Caco-2 (cell line): Measurements from ENCODE around the gene CERK. TPM values are rescaled to one million over a fixed set of nuclear protein-coding genes. Genes with fewer than 3 reads are reported as not detected.

ENCODE experiments used
- BruUV-seq: library from RNA; stranded (reverse); fragments of 400-500 nt; replicated peaks from 2 replicates; lab custom pipeline; 2021; lab: Mats Ljungman, UMichigan
- CTCF ChIA-PET: fragments of 300-600 bp; sonication (Branson Sonifier 250); formaldehyde crosslinking; loops from one replicate; lab custom pipeline; 2022; ENCODE audit warnings: antibody characterized with exemption; lab: Charles Lee
- POLR2A ChIA-PET: fragments of 300-600 bp; sonication (Branson Sonifier 250); formaldehyde crosslinking; loops from one replicate; lab custom pipeline; 2022; ENCODE audit warnings: antibody characterized with exemption; lab: Charles Lee
- DNase-seq, 2 experiments: peaks; one replicate each; pipeline versions ENCODE4 v3.0.0 to v3.0.0-alpha.2; 2020 to 2022
- H3K27me3 ChIP-seq: replicated peaks from 2 replicates; pipeline ENCODE4 v1.6.0; 2011; ENCODE audit warnings: low read length; ENCODE audit not compliant: control insufficient read depth, insufficient read depth
- H3K36me3 ChIP-seq: 2 replicates; pipeline ENCODE4 v1.5.1; 2011; ENCODE audit warnings: low read length; ENCODE audit not compliant: control insufficient read depth, insufficient read depth
- H3K4me1 ChIP-seq: fragments of 250-450 bp; sonication (Bioruptor Pico); 2 replicates; pipeline ENCODE4 v1.5.1; 2020; ENCODE audit warnings: mild to moderate bottlenecking
- H3K4me3 ChIP-seq: 2 replicates; pipeline ENCODE4 v1.5.1; 2011; ENCODE audit warnings: low read depth, mild to moderate bottlenecking, control low read depth, low read length
- H3K9me3 ChIP-seq: fragments of 250-450 bp; sonication (Bioruptor Pico); 2 replicates; pipeline ENCODE4 v1.5.1; 2020; ENCODE audit warnings: mild to moderate bottlenecking, moderate library complexity
- H3K27ac Mint-ChIP-seq: one replicate; pipeline ENCODE4 v1.8.0; 2022; ENCODE audit warnings: mixed read lengths; ENCODE audit not compliant: unreplicated experiment
- H3K27me3 Mint-ChIP-seq: one replicate; pipeline ENCODE4 v1.8.0; 2022; ENCODE audit warnings: mixed read lengths; ENCODE audit not compliant: insufficient read depth, unreplicated experiment
- H3K36me3 Mint-ChIP-seq: one replicate; pipeline ENCODE4 v1.8.0; 2022; ENCODE audit warnings: mild to moderate bottlenecking, mixed read lengths; ENCODE audit not compliant: insufficient read depth, unreplicated experiment
- H3K4me1 Mint-ChIP-seq: one replicate; pipeline ENCODE4 v1.8.0; 2022; ENCODE audit warnings: low read depth, mixed read lengths; ENCODE audit not compliant: unreplicated experiment
- H3K4me3 Mint-ChIP-seq: one replicate; pipeline ENCODE4 v1.8.0; 2022; ENCODE audit warnings: mild to moderate bottlenecking, moderate library complexity, mixed read lengths; ENCODE audit not compliant: unreplicated experiment
- H3K9me3 Mint-ChIP-seq: one replicate; pipeline ENCODE4 v1.8.0; 2022; ENCODE audit warnings: mixed read lengths; ENCODE audit not compliant: unreplicated experiment
- CTCF ChIP-seq, 2 experiments: fragments of 200-600 bp in 1 of 2; IDR thresholded peaks; 1 replicate in 1 of 2; 2 replicates in 1 of 2; pipeline versions ENCODE4 v1.5.1 to v1.8.0; 2011 to 2022; ENCODE audit warnings: antibody characterized with exemption in 1 of 2, control low read depth in 1 of 2, inconsistent platforms in 1 of 2, low read depth in 1 of 2, low read length in 1 of 2, mild to moderate bottlenecking in 1 of 2, moderate library complexity in 1 of 2; ENCODE audit not compliant: insufficient read depth in 1 of 2, severe bottlenecking in 1 of 2, unreplicated experiment in 1 of 2
- intact Hi-C: fragments of 100-400 bp; cut with micrococcal nuclease; formaldehyde crosslinking; loops from one replicate; pipeline ENCODE4 v1.10.0; 2022; ENCODE audit not compliant: unreplicated experiment
- total RNA-seq: library from RNA; stranded (reverse); gene quantifications from 2 replicates; pipeline ENCODE4 v1.2.3, GENCODE V29; 2022

CERK gene
- total RNA-seq, 1 experiment from 2014 or later = 35.0 TPM

- peak overlapping the region; percentile 22 for H3K27ac Mint-ChIP-seq
- no peak overlapping the region for H3K4me3 ChIP-seq
- H3K9me3 ChIP-seq = no peaks in the 10 kb centered on the region
- H3K4me3 Mint-ChIP-seq = no peak overlapping the region
- peaks cover 22% of the 10 kb centered on the region for H3K4me1 ChIP-seq
- ChIA-PET CTCF (no interaction called here), POLR2A (no interaction called here)
- DNase-seq = no peak
- H3K36me3 ChIP-seq = no peaks in the 10 kb centered on the region
- H3K27me3 Mint-ChIP-seq = no peaks in the 10 kb centered on the region
- no peak for TF ChIP-seq CTCF (IDR thresholded peaks at IDR 0.05; ENCODE audit: insufficient read depth in 1 of 2, low read depth in 1 of 2, low read length in 1 of 2, severe bottlenecking in 1 of 2, unreplicated experiment in 1 of 2)
- peaks cover 11% of the 10 kb centered on the region for H3K9me3 Mint-ChIP-seq
- H3K27me3 ChIP-seq = no peaks in the 10 kb centered on the region
- H3K36me3 Mint-ChIP-seq = no peaks in the 10 kb centered on the region
- intact Hi-C loops = no loop called here
- H3K4me1 Mint-ChIP-seq = peaks cover 32% of the 10 kb centered on the region
- BruUV-seq = no TSS peak
Measured at GRCh38 chr22:46651316-46651715, 86.7 kb downstream of the CERK start.

- no TSS peak for BruUV-seq
Measured at GRCh38 chr22:46650078-46650810, 87.8 kb downstream of the CERK start.

More at GRCh38 chr22:46650078-46650810, 87.8 kb downstream of the CERK start:
- ChIA-PET CTCF (no interaction called here), POLR2A (no interaction called here)
- H3K9me3 Mint-ChIP-seq = peaks cover 11% of the 10 kb centered on the region
- TF ChIP-seq CTCF (IDR thresholded peaks at IDR 0.05; ENCODE audit: insufficient read depth in 1 of 2, low read depth in 1 of 2, low read length in 1 of 2, severe bottlenecking in 1 of 2, unreplicated experiment in 1 of 2) = no peak
- no peaks in the 10 kb centered on the region for H3K9me3 ChIP-seq
- no peaks in the 10 kb centered on the region for H3K27me3 ChIP-seq
- H3K36me3 ChIP-seq = no peaks in the 10 kb centered on the region
- no peak overlapping the region for H3K4me3 ChIP-seq
- peaks cover 32% of the 10 kb centered on the region for H3K4me1 Mint-ChIP-seq
- DNase-seq = no peak
- intact Hi-C loops = no loop called here
- no peak overlapping the region for H3K4me3 Mint-ChIP-seq
- peak overlapping the region; percentile 71 for H3K27ac Mint-ChIP-seq
- H3K4me1 ChIP-seq = peaks cover 22% of the 10 kb centered on the region
- no peaks in the 10 kb centered on the region for H3K27me3 Mint-ChIP-seq
- H3K36me3 Mint-ChIP-seq = no peaks in the 10 kb centered on the region
